ENCODE data around the gene NPAT.
"Not testable (repeated sequence)": the region's sequence is repeated elsewhere in the genome, so short reads cannot be mapped to it uniquely, and the experiment has no call there.

DNA sequence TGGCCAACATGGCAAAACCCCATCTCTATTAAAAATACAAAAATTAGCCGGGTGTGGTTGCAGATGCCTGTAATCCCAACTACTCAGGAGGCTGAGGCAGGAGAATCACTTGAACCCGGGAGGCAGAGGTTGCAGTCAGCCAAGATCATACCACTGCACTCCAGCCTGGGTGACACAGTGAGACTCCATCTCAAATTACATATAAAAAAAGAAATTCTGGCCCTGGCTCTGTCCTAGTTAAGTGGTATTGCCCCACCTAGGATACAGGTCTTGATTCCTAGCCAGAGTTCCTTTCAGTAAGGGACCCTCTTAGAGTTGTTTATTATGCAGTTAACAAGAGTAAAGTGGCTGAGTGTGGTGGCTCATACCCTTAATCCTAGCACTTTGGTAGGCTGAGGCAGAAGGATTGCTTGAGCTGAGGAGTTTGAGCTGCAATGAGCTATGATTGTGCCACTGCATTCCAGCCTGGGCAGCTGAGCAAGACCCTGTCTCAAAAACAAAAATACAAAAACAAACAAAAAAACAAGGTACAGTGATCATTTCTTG, 89.4 kb downstream of the NPAT start:
- TF ChIP-seq, protein P1, sequence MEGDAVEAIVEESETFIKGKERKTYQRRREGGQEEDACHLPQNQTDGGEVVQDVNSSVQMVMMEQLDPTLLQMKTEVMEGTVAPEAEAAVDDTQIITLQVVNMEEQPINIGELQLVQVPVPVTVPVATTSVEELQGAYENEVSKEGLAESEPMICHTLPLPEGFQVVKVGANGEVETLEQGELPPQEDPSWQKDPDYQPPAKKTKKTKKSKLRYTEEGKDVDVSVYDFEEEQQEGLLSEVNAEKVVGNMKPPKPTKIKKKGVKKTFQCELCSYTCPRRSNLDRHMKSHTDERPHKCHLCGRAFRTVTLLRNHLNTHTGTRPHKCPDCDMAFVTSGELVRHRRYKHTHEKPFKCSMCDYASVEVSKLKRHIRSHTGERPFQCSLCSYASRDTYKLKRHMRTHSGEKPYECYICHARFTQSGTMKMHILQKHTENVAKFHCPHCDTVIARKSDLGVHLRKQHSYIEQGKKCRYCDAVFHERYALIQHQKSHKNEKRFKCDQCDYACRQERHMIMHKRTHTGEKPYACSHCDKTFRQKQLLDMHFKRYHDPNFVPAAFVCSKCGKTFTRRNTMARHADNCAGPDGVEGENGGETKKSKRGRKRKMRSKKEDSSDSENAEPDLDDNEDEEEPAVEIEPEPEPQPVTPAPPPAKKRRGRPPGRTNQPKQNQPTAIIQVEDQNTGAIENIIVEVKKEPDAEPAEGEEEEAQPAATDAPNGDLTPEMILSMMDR (conservative IDR thresholded peaks at IDR 0.05): not testable (repeated sequence)
- TF ChIP-seq EZH2 (IDR thresholded peaks at IDR 0.05; ENCODE audit: low read depth): not testable (repeated sequence)
